Measurements from ENCODE around the gene PPARD.
A peak's percentile ranks its signal among the peaks of the same experiment; 100 is the strongest.

Gene PPARD

GRCh38 chr6:35342258-35343091, at the start of gene PPARD:
Gene PPARD, plus strand, starts transcription at chr6:35342558. Its CDS starts 68,530 bp downstream, at chr6:35411088.
- H3K4me3 ChIP-seq (ENCODE audit: low read length): peak within 1 kb of the TSS; percentile 89
- no peaks in the 10 kb centered on the region for H3K27me3 ChIP-seq (ENCODE audit: insufficient read depth, low read length)
- peak within 1 kb of the TSS; percentile 30 for H2AFZ ChIP-seq (ENCODE audit: low read depth, low read length)
- peaks cover 10% of the 10 kb centered on the region for H3K4me1 ChIP-seq (ENCODE audit: insufficient read depth, low read length)
- peaks cover 3% of the 10 kb centered on the region for H3K36me3 ChIP-seq (ENCODE audit: insufficient read depth, low read length)
- no peaks in the 10 kb centered on the region for H3K9me3 ChIP-seq (ENCODE audit: low read length)

DNA sequence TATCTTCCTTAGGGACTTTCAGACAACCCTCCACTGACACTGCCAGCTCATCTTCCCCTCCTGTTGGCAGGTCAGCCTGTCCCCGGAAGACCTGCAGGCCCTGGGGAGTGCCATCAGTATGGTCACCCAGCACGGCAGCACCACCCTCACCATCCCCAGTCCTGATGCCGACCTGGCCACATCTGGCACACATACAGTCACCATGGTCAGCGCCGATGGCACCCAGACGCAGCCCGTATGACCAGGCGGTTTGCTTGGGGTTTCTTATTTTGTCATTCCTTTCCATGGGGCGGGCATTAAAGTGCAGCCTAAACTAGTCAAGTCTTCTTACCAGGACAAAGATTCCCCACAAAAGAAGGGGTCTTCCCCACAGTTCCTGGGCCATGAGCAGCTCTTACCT, 48.7 kb upstream of the PPARD start:
- Histone ChIP-seq H2AFZ (ENCODE audit: low read depth, low read length) (no peak overlapping the region), H3K4me1 (ENCODE audit: insufficient read depth, low read length) (no peaks in the 10 kb centered on the region), H3K27me3 (ENCODE audit: insufficient read depth, low read length) (no peaks in the 10 kb centered on the region), H3K9me3 (ENCODE audit: low read length) (no peaks in the 10 kb centered on the region), H3K4me3 (ENCODE audit: low read length) (no peak overlapping the region), H3K36me3 (ENCODE audit: insufficient read depth, low read length) (peaks cover 79% of the 10 kb centered on the region)

GRCh38 chr6:35294308-35294945, 47.9 kb upstream of the PPARD start:
- Histone ChIP-seq H3K4me3 (ENCODE audit: low read length) (no peak overlapping the region), H3K27me3 (ENCODE audit: insufficient read depth, low read length) (no peaks in the 10 kb centered on the region), H3K36me3 (ENCODE audit: insufficient read depth, low read length) (peaks cover 75% of the 10 kb centered on the region), H3K4me1 (ENCODE audit: insufficient read depth, low read length) (no peaks in the 10 kb centered on the region), H3K9me3 (ENCODE audit: low read length) (no peaks in the 10 kb centered on the region), H2AFZ (ENCODE audit: low read depth, low read length) (no peak overlapping the region)

- Histone ChIP-seq H3K36me3 (ENCODE audit: insufficient read depth, low read length) (peaks cover 69% of the 10 kb centered on the region), H3K4me1 (ENCODE audit: insufficient read depth, low read length) (no peaks in the 10 kb centered on the region)
Observed at GRCh38 chr6:35295036-35295435, 47.3 kb upstream of the PPARD start.

GRCh38 chr6:35295521-35296315, 46.6 kb upstream of the PPARD start:
- H2AFZ ChIP-seq (ENCODE audit: low read depth, low read length): no peak overlapping the region
- no peak overlapping the region for H3K4me3 ChIP-seq (ENCODE audit: low read length)
- no peaks in the 10 kb centered on the region for H3K9me3 ChIP-seq (ENCODE audit: low read length)
- peaks cover 63% of the 10 kb centered on the region for H3K36me3 ChIP-seq (ENCODE audit: insufficient read depth, low read length)
- no peaks in the 10 kb centered on the region for H3K27me3 ChIP-seq (ENCODE audit: insufficient read depth, low read length)
- H3K4me1 ChIP-seq (ENCODE audit: insufficient read depth, low read length): no peaks in the 10 kb centered on the region

More at GRCh38 chr6:35295036-35295435, 47.3 kb upstream of the PPARD start:
- H2AFZ ChIP-seq (ENCODE audit: low read depth, low read length): no peak overlapping the region
- H3K27me3 ChIP-seq (ENCODE audit: insufficient read depth, low read length): no peaks in the 10 kb centered on the region
- no peaks in the 10 kb centered on the region for H3K9me3 ChIP-seq (ENCODE audit: low read length)
- H3K4me3 ChIP-seq (ENCODE audit: low read length): no peak overlapping the region

- Histone ChIP-seq H3K27me3 (ENCODE audit: insufficient read depth, low read length) (no peaks in the 10 kb centered on the region), H3K9me3 (ENCODE audit: low read length) (no peaks in the 10 kb centered on the region), H3K36me3 (ENCODE audit: insufficient read depth, low read length) (peaks cover 49% of the 10 kb centered on the region), H3K4me3 (ENCODE audit: low read length) (no peak overlapping the region), H3K4me1 (ENCODE audit: insufficient read depth, low read length) (no peaks in the 10 kb centered on the region), H2AFZ (ENCODE audit: low read depth, low read length) (no peak overlapping the region)
Observed at GRCh38 chr6:35296931-35297600, 45.3 kb upstream of the PPARD start.

GRCh38 chr6:35297601-35298481, 44.5 kb upstream of the PPARD start, which contains the start of gene DEF6:
Gene DEF6, plus strand, starts transcription at chr6:35297818. Its CDS starts 39 bp downstream, at chr6:35297857.
- no peak within 1 kb of the TSS for H3K4me3 ChIP-seq (ENCODE audit: low read length)
- no peaks in the 10 kb centered on the region for H3K4me1 ChIP-seq (ENCODE audit: insufficient read depth, low read length)
- H3K27me3 ChIP-seq (ENCODE audit: insufficient read depth, low read length): no peaks in the 10 kb centered on the region
- no peak within 1 kb of the TSS for H2AFZ ChIP-seq (ENCODE audit: low read depth, low read length)
- H3K9me3 ChIP-seq (ENCODE audit: low read length): no peaks in the 10 kb centered on the region
- H3K36me3 ChIP-seq (ENCODE audit: insufficient read depth, low read length): peaks cover 42% of the 10 kb centered on the region

DNA sequence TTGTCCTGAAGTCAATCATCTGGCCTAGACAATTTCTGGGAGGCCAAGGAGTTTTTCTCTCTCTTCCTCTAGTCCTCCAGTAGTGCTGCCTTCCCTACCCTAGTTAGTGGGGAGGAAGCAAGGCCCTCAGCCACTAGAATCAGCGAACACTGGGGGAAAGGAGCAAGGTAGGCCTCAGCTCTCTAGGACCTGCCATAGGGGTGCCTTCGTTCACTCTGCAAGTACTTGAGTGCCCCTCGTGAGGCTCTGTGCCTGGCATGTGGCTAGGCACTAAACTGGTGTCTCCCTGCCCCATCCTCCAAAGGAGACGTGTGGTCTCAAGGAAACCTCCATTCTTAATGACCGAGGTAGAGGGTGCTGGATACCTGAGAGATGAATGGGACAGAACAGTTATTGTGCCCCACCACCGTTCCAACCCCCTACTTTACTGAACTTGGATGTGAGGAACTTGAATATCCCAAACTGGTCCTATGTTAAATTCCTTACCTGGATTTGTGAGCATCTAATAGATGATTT, 43.7 kb upstream of the PPARD start:
- Histone ChIP-seq H3K9me3 (ENCODE audit: low read length) (no peaks in the 10 kb centered on the region), H3K36me3 (ENCODE audit: insufficient read depth, low read length) (peaks cover 34% of the 10 kb centered on the region), H3K27me3 (ENCODE audit: insufficient read depth, low read length) (no peaks in the 10 kb centered on the region), H3K4me1 (ENCODE audit: insufficient read depth, low read length) (no peaks in the 10 kb centered on the region), H3K4me3 (ENCODE audit: low read length) (no peak overlapping the region), H2AFZ (ENCODE audit: low read depth, low read length) (no peak overlapping the region)

DNA sequence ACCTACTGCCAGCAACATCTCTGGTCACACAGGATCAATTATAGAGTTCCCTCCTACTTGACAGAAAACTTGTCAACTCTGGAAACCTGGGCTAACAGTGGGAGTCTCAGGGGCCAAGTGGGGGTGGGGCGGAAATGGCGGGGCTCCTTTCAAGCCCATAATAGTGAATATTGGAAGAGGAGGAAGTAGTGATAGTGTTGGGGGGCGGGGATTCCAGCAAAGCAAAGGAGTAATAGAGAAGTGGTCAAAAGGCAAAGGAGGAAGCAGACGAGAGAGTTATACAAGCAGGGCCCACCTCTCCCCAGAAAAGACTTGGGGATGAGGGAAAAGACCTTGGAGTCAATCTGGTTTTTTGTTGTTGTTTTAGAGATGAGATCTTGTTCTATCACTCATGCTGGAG, 42.7 kb upstream of the PPARD start:
- Histone ChIP-seq H3K4me3 (ENCODE audit: low read length) (no peak overlapping the region), H3K27me3 (ENCODE audit: insufficient read depth, low read length) (no peaks in the 10 kb centered on the region), H2AFZ (ENCODE audit: low read depth, low read length) (no peak overlapping the region), H3K9me3 (ENCODE audit: low read length) (no peaks in the 10 kb centered on the region), H3K4me1 (ENCODE audit: insufficient read depth, low read length) (no peaks in the 10 kb centered on the region), H3K36me3 (ENCODE audit: insufficient read depth, low read length) (peaks cover 25% of the 10 kb centered on the region)

DNA sequence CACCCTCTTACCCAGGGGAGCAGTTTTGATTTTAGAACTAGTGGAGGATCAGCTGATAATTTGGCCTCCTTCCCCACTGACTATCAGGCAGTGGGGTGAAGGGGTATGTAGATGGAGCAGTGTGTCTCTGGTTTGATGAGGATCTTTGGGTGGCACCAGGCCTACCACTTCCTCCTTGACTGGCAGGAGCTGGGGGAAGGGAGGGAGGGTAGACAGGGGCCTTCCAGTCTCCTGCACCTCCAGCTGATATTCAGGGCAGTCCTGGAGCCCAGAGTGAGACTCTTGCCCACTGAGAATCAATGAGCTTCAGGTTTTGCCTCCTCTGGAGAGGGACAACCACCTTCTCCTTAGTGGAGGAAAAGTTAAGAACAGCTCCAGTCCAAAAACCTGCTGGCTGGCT, 41.5 kb upstream of the PPARD start:
- Histone ChIP-seq H3K4me1 (ENCODE audit: insufficient read depth, low read length) (no peaks in the 10 kb centered on the region), H3K36me3 (ENCODE audit: insufficient read depth, low read length) (peaks cover 14% of the 10 kb centered on the region), H3K27me3 (ENCODE audit: insufficient read depth, low read length) (no peaks in the 10 kb centered on the region), H2AFZ (ENCODE audit: low read depth, low read length) (no peak overlapping the region), H3K9me3 (ENCODE audit: low read length) (no peaks in the 10 kb centered on the region), H3K4me3 (ENCODE audit: low read length) (no peak overlapping the region)

DNA sequence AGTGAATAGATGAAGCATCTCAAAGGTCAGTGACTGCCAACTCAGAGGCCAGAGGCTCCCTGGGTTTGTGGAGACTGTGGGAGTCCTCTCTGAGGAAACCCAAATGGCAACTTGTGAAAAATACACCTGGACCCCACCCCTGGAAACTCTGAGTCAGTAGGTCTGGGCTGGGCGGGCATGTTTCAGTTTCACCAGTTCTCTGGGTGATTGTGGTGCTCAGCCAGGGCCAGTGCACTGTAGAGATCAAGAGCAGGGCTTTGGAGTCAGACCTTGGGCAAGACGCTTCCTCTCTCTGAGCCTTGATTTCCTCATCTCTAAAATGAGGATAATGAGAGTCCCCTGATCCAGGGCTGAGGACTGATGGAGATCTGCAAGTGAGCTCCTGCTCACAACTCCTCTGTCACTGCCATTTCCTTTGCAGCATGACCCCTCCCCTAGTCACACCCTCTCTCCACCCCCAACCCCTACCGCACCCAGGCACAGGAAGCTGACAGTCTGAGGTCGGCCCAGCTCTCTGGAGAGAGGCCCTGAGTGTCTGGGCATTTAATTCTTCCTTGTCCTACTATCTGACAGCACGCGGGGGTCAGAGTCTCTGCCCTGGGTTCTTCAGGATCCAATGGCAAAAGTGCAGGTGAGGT, 39.6 kb upstream of the PPARD start:
- Histone ChIP-seq H3K4me3 (ENCODE audit: low read length) (no peak overlapping the region), H2AFZ (ENCODE audit: low read depth, low read length) (no peak overlapping the region), H3K27me3 (ENCODE audit: insufficient read depth, low read length) (no peaks in the 10 kb centered on the region), H3K36me3 (ENCODE audit: insufficient read depth, low read length) (no peaks in the 10 kb centered on the region), H3K9me3 (ENCODE audit: low read length) (no peaks in the 10 kb centered on the region), H3K4me1 (ENCODE audit: insufficient read depth, low read length) (no peaks in the 10 kb centered on the region)

Measured in neuron (in vitro differentiated cells).